D341Med (cell line): ENCODE measurements around the gene PRDX6.
"Not testable (repeated sequence)": the region's sequence is repeated elsewhere in the genome, so short reads cannot be mapped to it uniquely, and the experiment has no call there.

Experiments used
- DNase-seq: peaks from one replicate; pipeline ENCODE4 v3.0.0; 2012; ENCODE audit warnings: low spot score

PRDX6 gene

GRCh38 chr1:173499729-173500128, 22.6 kb downstream of the PRDX6 start:
- no peak for DNase-seq

DNA sequence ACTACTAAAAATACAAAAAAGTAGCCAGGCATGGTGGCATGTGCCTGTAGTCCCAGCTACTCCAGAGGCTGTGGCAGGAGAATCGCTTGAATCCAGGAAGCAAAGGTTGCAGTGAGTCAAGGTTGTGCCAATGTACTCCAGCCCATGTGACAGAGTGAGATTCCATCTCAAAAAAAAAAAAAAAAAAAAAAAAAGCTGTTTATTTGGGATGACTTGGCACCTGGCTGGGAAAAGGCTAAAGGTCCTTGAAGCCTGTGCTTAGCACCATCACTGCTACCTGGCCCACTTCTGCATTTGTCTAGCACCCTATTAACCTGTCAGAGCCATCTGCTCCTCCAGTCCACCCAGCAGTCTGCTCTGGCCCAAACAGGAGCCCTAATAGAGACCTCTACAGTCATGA, 25.0 kb downstream of the PRDX6 start:
- no peak for DNase-seq

DNA sequence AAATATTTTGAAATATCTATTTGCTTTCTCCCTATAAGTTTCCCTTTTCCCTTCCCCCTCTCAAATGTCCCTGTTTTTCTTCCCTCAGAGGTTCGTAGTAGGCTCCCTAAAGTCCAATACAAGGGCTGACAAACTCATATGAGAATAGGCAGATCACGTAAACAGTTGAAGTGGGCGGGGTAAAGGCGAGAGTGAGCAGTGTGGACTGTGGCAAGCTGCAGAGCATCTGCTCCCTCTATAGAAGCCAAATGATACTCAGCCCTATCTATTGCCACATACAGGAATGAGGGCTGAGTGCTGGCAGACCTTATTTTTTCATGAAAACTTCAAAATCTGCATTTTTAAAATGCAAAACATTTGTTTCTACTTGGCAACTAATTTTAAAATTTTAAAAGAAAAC, 26.3 kb downstream of the PRDX6 start:
- DNase-seq: no peak

- DNase-seq: no peak
These were observed 27.1 kb downstream of the PRDX6 start for GRCh38 chr1:173504268-173504667.

GRCh38 chr1:173505391-173505790, 28.3 kb downstream of the PRDX6 start:
- DNase-seq: no peak

DNA sequence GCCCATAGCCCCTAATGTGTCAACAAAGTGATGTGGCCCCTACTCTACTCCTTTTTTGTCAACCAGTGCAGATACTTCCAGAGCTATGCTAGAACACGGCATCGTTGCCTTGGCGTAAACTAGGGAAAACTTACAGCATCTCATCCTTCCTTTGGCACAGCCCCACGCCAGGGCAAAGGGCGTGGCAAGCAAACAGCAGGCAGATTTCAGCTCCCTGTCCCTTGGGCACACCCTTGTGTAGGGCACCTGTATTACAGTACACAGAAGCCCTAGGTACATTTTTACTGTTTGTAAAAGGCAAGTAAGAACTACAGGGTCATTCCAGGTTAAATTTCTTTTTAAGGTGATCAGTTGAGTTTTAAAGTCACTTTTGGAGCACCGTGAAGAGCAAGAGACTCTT, 29.3 kb downstream of the PRDX6 start:
- DNase-seq: peak; percentile 56

DNA sequence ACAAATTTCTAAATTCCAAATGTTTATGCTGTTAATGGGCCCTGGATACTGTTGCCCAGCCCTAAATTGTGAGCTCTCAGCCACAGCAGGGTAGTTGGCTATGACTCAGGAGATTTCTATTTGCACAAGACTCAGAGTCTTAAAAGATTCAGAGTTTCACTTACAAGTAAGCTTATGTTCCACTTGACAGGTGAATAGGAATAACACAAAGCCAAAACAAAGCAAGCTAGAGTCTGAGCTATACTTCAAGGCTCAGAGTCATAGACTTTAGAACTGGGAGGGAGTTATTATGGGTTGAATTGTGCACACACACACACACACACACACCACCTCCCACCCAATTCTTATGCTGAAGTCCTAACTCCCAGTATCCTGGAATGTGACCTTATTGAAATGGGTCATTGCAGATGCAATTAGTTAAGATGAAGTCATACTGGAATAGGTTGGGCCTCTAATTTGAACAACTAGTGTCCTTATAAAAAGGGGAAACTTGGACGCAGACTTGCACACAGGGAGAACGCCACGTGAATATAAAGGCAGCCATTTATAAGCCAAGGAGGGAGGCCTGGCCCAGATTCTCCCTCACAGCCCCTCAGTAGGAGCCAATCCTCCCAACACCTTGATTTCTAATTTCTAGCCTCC, 30.2 kb downstream of the PRDX6 start:
- no peak for DNase-seq

GRCh38 chr1:173507847-173508209, 30.7 kb downstream of the PRDX6 start:
- no peak for DNase-seq

GRCh38 chr1:173508541-173508940, 31.4 kb downstream of the PRDX6 start:
- DNase-seq: no peak

DNA sequence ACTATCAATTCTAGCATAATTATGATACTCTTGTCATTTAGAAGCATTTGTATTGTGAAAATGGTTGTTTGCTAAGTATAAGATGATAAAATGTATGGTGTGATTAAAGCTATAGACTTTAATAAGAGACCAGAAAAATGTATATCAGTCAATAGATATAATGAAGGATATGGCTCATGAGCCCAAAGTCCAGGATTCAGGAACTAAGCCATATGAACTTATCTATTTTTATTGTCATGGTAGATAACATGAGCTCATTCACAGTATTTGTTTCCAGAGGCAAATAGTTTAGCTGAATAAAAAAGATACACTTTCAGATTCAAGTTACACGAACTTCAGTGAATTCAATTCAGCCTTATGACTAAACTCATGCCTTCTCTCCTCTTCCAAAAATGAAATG, 32.7 kb downstream of the PRDX6 start:
- DNase-seq: no peak

DNA sequence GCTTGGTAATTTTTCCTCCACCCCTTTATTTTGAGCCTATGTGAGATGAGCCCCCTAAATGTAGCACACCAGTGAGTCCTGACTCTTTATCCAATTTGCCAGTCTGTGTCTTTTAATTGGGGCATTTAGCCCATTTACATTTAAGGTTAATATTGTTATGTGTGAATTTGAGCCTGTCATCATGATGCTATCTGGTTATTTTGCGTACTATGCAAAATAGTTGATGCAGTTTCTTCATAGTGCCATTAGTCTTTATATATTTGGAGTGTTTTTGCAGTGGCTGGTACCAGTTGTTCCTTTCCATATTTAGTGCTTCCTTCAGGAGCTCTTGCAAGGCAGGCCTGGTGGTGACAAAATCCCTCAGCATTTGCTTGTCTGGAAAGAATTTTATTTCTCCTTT, 37.4 kb downstream of the PRDX6 start:
- DNase-seq: not testable (repeated sequence)

GRCh38 chr1:173520799-173521198, 43.7 kb downstream of the PRDX6 start:
- DNase-seq: no peak

DNA sequence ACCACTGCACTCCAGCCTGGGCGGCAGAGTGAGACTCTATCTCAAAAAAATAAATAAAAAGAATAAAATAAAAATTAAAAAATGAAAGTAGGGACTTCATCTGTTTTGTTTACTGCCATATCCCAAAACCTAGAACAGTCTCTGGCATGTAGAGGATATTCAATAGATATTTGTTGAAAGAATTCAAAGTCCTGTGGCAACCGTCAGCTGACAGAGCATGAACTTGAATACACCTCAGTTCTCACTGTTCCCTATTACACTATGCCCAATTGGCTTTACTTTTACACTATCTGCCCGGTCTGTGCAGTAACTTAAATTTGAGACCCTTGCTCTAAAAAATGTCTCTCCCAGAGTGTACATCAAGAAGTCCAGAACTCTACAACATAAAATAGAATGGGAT, 46.2 kb downstream of the PRDX6 start:
- no peak for DNase-seq

- DNase-seq: no peak
These were observed 48.8 kb downstream of the PRDX6 start for GRCh38 chr1:173525926-173526325.

DNA sequence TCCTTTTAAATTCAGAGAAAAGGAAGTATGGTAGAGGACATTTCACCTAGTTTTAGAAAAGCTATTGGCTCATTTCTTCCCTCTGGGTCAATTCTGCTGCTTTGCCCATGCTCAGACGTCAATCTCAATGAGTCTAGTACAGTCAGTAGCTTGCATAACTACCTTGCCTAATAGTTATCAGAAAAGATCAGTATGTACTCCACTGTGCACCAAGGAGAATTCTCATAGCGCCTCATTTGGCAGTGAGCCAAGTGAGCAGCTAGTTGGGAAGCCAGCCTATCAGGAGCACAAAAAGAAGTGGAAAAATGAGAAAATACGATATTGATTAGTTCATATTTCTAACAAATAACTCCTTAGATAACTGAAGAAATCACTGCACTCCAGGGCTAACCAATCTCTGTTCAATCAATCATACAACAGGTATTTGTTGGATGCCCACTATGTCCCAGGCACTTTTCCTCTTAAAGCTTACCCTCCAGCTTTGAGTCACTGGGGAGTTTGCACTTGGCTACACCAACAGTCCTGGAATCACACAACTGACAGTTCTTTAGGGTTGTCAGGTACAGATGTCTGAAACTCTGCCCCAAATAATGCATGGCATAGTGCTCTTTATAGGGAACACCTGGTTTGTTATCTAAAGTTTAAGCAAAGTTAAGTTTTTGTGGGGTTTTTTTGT, 50.2 kb downstream of the PRDX6 start:
- DNase-seq: no peak

GRCh38 chr1:173529106-173529505, 52.0 kb downstream of the PRDX6 start:
- DNase-seq: no peak

GRCh38 chr1:173530795-173531693, 53.9 kb downstream of the PRDX6 start:
- no peak for DNase-seq

- DNase-seq: no peak
These were observed 55.1 kb downstream of the PRDX6 start for GRCh38 chr1:173532237-173532636.

GRCh38 chr1:173536223-173536622, 59.1 kb downstream of the PRDX6 start:
- no peak for DNase-seq
